Hepatocyte (in vitro differentiated cells): Measurements from ENCODE around the gene LRMDA. TPM values are rescaled to one million over a fixed set of nuclear protein-coding genes. Genes with fewer than 3 reads are reported as not detected.

Experiments used
- DNase-seq: peaks from one replicate; pipeline ENCODE4 v3.0.0-alpha.2; 2016; ENCODE audit warnings: low spot score
- H2AFZ ChIP-seq: fragments of 200-600 bp; sonication (generic); 2 replicates; pipeline ENCODE4 v1.6.0; 2016; ENCODE audit warnings: antibody characterized with exemption, mild to moderate bottlenecking
- H3K27ac ChIP-seq: fragments of 200-600 bp; sonication (generic); 2 replicates; pipeline ENCODE4 v1.5.1; 2016; ENCODE audit warnings: mild to moderate bottlenecking
- H3K27me3 ChIP-seq: fragments of 200-600 bp; sonication (generic); 2 replicates; pipeline ENCODE4 v1.6.1; 2016
- H3K36me3 ChIP-seq: fragments of 200-600 bp; sonication (generic); replicated peaks from 2 replicates; pipeline ENCODE4 v1.5.1; 2016; ENCODE audit warnings: low read depth; ENCODE audit not compliant: insufficient read depth
- H3K4me1 ChIP-seq: fragments of 200-600 bp; sonication (generic); 2 replicates; pipeline ENCODE4 v1.5.1; 2016; ENCODE audit warnings: mild to moderate bottlenecking, moderate library complexity; ENCODE audit not compliant: insufficient read depth
- H3K4me2 ChIP-seq: fragments of 200-600 bp; sonication (generic); 2 replicates; pipeline ENCODE4 v1.6.0; 2016
- H3K4me3 ChIP-seq: fragments of 200-600 bp; sonication (generic); 2 replicates; pipeline ENCODE4 v1.5.1; 2016; ENCODE audit warnings: mild to moderate bottlenecking
- H3K79me2 ChIP-seq: fragments of 200-600 bp; sonication (generic); 2 replicates; pipeline ENCODE4 v1.6.0; 2017; ENCODE audit warnings: mild to moderate bottlenecking
- H3K9me2 ChIP-seq: fragments of 200-600 bp; sonication (generic); replicated peaks from 2 replicates; pipeline ENCODE4 v1.6.0; 2017; ENCODE audit warnings: mild to moderate bottlenecking; ENCODE audit not compliant: insufficient read depth
- H3K9me3 ChIP-seq: fragments of 200-600 bp; sonication (generic); 2 replicates; pipeline ENCODE4 v1.5.1; 2016; ENCODE audit warnings: low read depth, mild to moderate bottlenecking
- H4K20me1 ChIP-seq: fragments of 200-600 bp; sonication (generic); 2 replicates; pipeline ENCODE4 v1.6.0; 2016; ENCODE audit warnings: mild to moderate bottlenecking; ENCODE audit not compliant: insufficient read depth, poor library complexity, severe bottlenecking
- CTCF ChIP-seq: fragments of 200-600 bp; sonication (generic); IDR thresholded peaks from 2 replicates; pipeline ENCODE4 v1.5.1; 2016; ENCODE audit warnings: antibody characterized with exemption, mild to moderate bottlenecking; ENCODE audit not compliant: poor library complexity
- EZH2 ChIP-seq: fragments of 200-600 bp; sonication (generic); IDR thresholded peaks from 2 replicates; pipeline ENCODE4 v1.6.1; 2016; ENCODE audit warnings: antibody characterized with exemption, mild to moderate bottlenecking, borderline replicate concordance
- EZH2phosphoT487 ChIP-seq: fragments of 200-600 bp; sonication (generic); IDR thresholded peaks from one replicate; pipeline ENCODE4 v1.6.1; 2018; ENCODE audit warnings: antibody characterized with exemption, mild to moderate bottlenecking, low read depth, moderate library complexity; ENCODE audit not compliant: unreplicated experiment, severe bottlenecking
- WGBS: methylation state at CpG from one replicate; pipeline ENCODE4 v1.1.6; 2016; ENCODE audit warnings: low lambda C conversion rate; ENCODE audit errors: missing lambda C conversion rate; 5-methylcytosine and 5-hydroxymethylcytosine counted together
- polyA plus RNA-seq: library from polyadenylated mRNA; unstranded; fragments of >200 nt; fragmentation: Nextera tagmentation; extraction: Ambion mirVana; gene quantifications from 2 replicates; pipeline ENCODE4 v1.2.1, GENCODE V29; 2016
- total RNA-seq: library from RNA; depleted of rRNA; stranded (reverse); fragments of >200 nt; gene quantifications from 2 replicates; pipeline ENCODE4 v1.2.3, GENCODE V29; 2014

LRMDA gene
- total and polyA plus RNA-seq, 2 experiments from 2014 or later: 5.6 to 15.7 TPM

GRCh38 chr10:75630746-75631145, 199.3 kb downstream of the LRMDA start:
- Histone ChIP-seq H3K79me2 (no peaks in the 10 kb centered on the region), H3K27me3 (no peaks in the 10 kb centered on the region), H2AFZ (no peak overlapping the region), H3K9me2 (no peaks in the 10 kb centered on the region), H3K4me3 (no peak overlapping the region), H3K9me3 (no peaks in the 10 kb centered on the region), H3K27ac (no peak overlapping the region), H3K36me3 (no peaks in the 10 kb centered on the region), H3K4me2 (no peak overlapping the region), H3K4me1 (no peaks in the 10 kb centered on the region), H4K20me1 (no peaks in the 10 kb centered on the region)
- DNase-seq: no peak
- WGBS: 72% methylated on average over 2 of the region's 2 CpGs
- TF ChIP-seq CTCF (no peak), EZH2phosphoT487 (no peak), EZH2 (no peak)

- H3K9me2 ChIP-seq: no peaks in the 10 kb centered on the region
- no peaks in the 10 kb centered on the region for H4K20me1 ChIP-seq
- no peak overlapping the region for H3K4me3 ChIP-seq
- DNase-seq: no peak
- H3K27me3 ChIP-seq: peaks cover 2% of the 10 kb centered on the region
- H3K4me2 ChIP-seq: no peak overlapping the region
- H3K9me3 ChIP-seq: no peaks in the 10 kb centered on the region
- no peaks in the 10 kb centered on the region for H3K36me3 ChIP-seq
- no peak overlapping the region for H2AFZ ChIP-seq
- TF ChIP-seq EZH2 (no peak), EZH2phosphoT487 (no peak), CTCF (no peak)
- WGBS: 72% methylated on average over 8 of the region's 8 CpGs
- H3K4me1 ChIP-seq: no peaks in the 10 kb centered on the region
- H3K79me2 ChIP-seq: no peaks in the 10 kb centered on the region
- H3K27ac ChIP-seq: no peak overlapping the region
Measured at GRCh38 chr10:75632805-75633462, 201.5 kb downstream of the LRMDA start.

GRCh38 chr10:75633568-75633967, 202.1 kb downstream of the LRMDA start:
- H3K36me3 ChIP-seq: no peaks in the 10 kb centered on the region
- H3K4me3 ChIP-seq: no peak overlapping the region
- H3K4me1 ChIP-seq: no peaks in the 10 kb centered on the region
- no peak for TF ChIP-seq EZH2phosphoT487
- no peak for TF ChIP-seq EZH2
- TF ChIP-seq CTCF: no peak
- no peaks in the 10 kb centered on the region for H4K20me1 ChIP-seq
- H3K79me2 ChIP-seq: no peaks in the 10 kb centered on the region
- 76% methylated on average over 2 of the region's 2 CpGs for WGBS
- no peak overlapping the region for H3K4me2 ChIP-seq
- no peak overlapping the region for H3K27ac ChIP-seq
- peaks cover 4% of the 10 kb centered on the region for H3K27me3 ChIP-seq
- no peak for DNase-seq
- no peaks in the 10 kb centered on the region for H3K9me3 ChIP-seq
- no peak overlapping the region for H2AFZ ChIP-seq
- H3K9me2 ChIP-seq: no peaks in the 10 kb centered on the region
